ENCODE results near the gene SYF2.

DNA sequence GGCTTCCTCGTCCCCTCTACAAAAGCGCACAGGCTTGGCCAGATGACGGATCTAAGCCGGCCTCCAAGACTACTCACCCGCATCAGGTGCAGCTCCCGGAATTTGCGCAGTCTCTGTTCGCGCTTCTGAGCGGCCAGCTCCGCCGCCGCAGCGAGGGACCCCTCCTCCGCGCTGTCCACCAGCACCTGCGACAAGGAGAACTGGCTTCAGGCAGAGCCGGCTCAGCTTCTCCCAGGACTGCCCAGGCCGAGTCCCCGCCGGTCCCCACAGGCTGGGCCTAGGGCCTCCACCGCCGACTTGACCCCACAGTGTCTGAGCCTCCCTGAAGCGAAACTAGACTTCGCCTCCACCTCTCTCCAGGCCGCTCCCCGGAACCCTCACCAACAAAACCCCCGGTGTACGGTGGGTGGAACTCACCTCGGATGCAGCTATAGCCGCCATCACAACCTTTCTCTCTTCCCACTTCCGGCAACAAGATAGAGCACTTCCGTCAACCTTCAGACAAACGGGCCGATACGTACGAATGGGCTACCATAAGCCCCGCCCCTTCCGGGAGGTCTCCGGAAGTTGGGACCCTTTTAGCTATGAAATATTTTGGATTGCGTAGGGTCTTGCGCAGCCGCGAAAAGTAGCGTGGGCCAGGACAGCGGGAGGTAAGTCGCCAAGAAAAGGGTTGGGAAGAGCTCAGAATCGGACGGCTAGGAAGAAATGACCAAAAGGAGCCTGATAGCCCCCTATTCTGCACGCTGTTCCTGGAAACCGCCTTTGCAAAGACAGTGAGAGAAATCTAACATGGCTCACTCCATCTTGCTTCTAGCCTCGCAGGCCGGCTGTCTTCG lies at the start of gene SYF2:
- TF ChIP-seq, protein P1, sequence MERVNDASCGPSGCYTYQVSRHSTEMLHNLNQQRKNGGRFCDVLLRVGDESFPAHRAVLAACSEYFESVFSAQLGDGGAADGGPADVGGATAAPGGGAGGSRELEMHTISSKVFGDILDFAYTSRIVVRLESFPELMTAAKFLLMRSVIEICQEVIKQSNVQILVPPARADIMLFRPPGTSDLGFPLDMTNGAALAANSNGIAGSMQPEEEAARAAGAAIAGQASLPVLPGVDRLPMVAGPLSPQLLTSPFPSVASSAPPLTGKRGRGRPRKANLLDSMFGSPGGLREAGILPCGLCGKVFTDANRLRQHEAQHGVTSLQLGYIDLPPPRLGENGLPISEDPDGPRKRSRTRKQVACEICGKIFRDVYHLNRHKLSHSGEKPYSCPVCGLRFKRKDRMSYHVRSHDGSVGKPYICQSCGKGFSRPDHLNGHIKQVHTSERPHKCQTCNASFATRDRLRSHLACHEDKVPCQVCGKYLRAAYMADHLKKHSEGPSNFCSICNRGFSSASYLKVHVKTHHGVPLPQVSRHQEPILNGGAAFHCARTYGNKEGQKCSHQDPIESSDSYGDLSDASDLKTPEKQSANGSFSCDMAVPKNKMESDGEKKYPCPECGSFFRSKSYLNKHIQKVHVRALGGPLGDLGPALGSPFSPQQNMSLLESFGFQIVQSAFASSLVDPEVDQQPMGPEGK (CRISPR knock-in tag; IDR thresholded peaks at IDR 0.05; ENCODE audit: borderline replicate concordance), result no peak
- TF ChIP-seq, protein P2, sequence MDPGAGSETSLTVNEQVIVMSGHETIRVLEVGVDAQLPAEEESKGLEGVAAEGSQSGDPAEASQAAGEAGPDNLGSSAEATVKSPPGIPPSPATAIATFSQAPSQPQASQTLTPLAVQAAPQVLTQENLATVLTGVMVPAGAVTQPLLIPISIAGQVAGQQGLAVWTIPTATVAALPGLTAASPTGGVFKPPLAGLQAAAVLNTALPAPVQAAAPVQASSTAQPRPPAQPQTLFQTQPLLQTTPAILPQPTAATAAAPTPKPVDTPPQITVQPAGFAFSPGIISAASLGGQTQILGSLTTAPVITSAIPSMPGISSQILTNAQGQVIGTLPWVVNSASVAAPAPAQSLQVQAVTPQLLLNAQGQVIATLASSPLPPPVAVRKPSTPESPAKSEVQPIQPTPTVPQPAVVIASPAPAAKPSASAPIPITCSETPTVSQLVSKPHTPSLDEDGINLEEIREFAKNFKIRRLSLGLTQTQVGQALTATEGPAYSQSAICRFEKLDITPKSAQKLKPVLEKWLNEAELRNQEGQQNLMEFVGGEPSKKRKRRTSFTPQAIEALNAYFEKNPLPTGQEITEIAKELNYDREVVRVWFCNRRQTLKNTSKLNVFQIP (CRISPR knock-in tag; IDR thresholded peaks at IDR 0.05; ENCODE audit: borderline replicate concordance, low read depth), result no peak
- no peak for TF ChIP-seq OSR1 (CRISPR knock-in tag; IDR thresholded peaks at IDR 0.05)
- TF ChIP-seq ZFP30 (CRISPR knock-in tag; IDR thresholded peaks at IDR 0.05), result no peak
- TF ChIP-seq, protein P3, sequence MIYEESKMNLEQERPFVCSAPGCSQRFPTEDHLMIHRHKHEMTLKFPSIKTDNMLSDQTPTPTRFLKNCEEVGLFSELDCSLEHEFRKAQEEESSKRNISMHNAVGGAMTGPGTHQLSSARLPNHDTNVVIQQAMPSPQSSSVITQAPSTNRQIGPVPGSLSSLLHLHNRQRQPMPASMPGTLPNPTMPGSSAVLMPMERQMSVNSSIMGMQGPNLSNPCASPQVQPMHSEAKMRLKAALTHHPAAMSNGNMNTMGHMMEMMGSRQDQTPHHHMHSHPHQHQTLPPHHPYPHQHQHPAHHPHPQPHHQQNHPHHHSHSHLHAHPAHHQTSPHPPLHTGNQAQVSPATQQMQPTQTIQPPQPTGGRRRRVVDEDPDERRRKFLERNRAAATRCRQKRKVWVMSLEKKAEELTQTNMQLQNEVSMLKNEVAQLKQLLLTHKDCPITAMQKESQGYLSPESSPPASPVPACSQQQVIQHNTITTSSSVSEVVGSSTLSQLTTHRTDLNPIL (CRISPR knock-in tag; IDR thresholded peaks at IDR 0.05; ENCODE audit: low read depth), result no peak
- no peak for TF ChIP-seq TOX (CRISPR knock-in tag; IDR thresholded peaks at IDR 0.05; ENCODE audit: borderline replicate concordance)
- TF ChIP-seq ZFP3 (CRISPR knock-in tag; IDR thresholded peaks at IDR 0.05), result no peak
- TF ChIP-seq, protein P4, sequence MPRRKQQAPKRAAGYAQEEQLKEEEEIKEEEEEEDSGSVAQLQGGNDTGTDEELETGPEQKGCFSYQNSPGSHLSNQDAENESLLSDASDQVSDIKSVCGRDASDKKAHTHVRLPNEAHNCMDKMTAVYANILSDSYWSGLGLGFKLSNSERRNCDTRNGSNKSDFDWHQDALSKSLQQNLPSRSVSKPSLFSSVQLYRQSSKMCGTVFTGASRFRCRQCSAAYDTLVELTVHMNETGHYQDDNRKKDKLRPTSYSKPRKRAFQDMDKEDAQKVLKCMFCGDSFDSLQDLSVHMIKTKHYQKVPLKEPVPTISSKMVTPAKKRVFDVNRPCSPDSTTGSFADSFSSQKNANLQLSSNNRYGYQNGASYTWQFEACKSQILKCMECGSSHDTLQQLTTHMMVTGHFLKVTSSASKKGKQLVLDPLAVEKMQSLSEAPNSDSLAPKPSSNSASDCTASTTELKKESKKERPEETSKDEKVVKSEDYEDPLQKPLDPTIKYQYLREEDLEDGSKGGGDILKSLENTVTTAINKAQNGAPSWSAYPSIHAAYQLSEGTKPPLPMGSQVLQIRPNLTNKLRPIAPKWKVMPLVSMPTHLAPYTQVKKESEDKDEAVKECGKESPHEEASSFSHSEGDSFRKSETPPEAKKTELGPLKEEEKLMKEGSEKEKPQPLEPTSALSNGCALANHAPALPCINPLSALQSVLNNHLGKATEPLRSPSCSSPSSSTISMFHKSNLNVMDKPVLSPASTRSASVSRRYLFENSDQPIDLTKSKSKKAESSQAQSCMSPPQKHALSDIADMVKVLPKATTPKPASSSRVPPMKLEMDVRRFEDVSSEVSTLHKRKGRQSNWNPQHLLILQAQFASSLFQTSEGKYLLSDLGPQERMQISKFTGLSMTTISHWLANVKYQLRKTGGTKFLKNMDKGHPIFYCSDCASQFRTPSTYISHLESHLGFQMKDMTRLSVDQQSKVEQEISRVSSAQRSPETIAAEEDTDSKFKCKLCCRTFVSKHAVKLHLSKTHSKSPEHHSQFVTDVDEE (CRISPR knock-in tag; IDR thresholded peaks at IDR 0.05), result no peak
- TF ChIP-seq ZNF8 (CRISPR knock-in tag; IDR thresholded peaks at IDR 0.05), result no peak
- TF ChIP-seq CSDC2 (CRISPR knock-in tag; IDR thresholded peaks at IDR 0.05), result no peak
- TF ChIP-seq ARNTL (CRISPR knock-in tag; IDR thresholded peaks at IDR 0.05; ENCODE audit: borderline replicate concordance, low read depth), result no peak
- TF ChIP-seq ZC3H10 (CRISPR knock-in tag; IDR thresholded peaks at IDR 0.05), result no peak
- no peak for TF ChIP-seq ESRRG (CRISPR knock-in tag; IDR thresholded peaks at IDR 0.05)
